NB4 (cell line): Measurements from ENCODE around the gene ANKRD60.

Experiments used
- POLR2A ChIP-seq: IDR thresholded peaks from 2 replicates; pipeline ENCODE4 v1.6.1; 2011; ENCODE audit warnings: mild to moderate bottlenecking; ENCODE audit not compliant: insufficient read length; ENCODE audit errors: extremely low read depth
- TF ChIP-seq, protein P1 (sequence below): IDR thresholded peaks from one replicate; pipeline ENCODE4 v1.5.1; 2012; ENCODE audit warnings: low read depth, low read length
- TF ChIP-seq, protein P2 (sequence below): IDR thresholded peaks from 2 replicates; pipeline ENCODE4 v1.6.1; 2011; ENCODE audit warnings: low read depth, low read length

DNA sequence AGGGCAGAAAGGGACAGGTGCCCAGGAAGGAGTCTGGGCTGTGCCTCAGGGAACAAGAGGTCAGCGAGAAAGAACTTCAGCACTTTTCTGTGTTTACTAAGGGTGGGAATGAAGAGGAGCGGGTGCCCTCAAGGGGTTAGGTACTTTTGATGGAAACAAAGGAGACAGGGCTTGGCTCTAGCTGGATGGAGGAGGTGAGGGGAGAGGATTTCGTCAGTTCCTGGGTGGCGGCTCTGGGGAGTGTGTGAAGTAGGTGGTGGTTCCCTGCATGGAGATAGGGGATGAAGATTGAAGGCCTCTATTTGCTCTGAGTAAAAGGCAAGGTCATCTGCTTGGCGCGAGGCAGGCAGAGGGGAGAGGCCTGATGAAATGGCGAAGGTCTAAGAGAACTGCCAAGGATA is 40.0 kb upstream of the ANKRD60 start:
- TF ChIP-seq, protein P1, sequence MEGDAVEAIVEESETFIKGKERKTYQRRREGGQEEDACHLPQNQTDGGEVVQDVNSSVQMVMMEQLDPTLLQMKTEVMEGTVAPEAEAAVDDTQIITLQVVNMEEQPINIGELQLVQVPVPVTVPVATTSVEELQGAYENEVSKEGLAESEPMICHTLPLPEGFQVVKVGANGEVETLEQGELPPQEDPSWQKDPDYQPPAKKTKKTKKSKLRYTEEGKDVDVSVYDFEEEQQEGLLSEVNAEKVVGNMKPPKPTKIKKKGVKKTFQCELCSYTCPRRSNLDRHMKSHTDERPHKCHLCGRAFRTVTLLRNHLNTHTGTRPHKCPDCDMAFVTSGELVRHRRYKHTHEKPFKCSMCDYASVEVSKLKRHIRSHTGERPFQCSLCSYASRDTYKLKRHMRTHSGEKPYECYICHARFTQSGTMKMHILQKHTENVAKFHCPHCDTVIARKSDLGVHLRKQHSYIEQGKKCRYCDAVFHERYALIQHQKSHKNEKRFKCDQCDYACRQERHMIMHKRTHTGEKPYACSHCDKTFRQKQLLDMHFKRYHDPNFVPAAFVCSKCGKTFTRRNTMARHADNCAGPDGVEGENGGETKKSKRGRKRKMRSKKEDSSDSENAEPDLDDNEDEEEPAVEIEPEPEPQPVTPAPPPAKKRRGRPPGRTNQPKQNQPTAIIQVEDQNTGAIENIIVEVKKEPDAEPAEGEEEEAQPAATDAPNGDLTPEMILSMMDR: no peak
- TF ChIP-seq, protein P2, sequence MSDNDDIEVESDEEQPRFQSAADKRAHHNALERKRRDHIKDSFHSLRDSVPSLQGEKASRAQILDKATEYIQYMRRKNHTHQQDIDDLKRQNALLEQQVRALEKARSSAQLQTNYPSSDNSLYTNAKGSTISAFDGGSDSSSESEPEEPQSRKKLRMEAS: no peak
- TF ChIP-seq POLR2A: no peak
